Activated CD8-positive, alpha-beta memory T cell treated with anti-CD3 and anti-CD28 coated beads, Interleukin-2, amount 10 ng/mL, durations not matched to agents 7 days and 5 days (primary cell): ENCODE results near the gene PYGM. TPM values are rescaled to one million over a fixed set of nuclear protein-coding genes. Genes with fewer than 3 reads are reported as not detected.
"Not testable (repeated sequence)": the region's sequence is repeated elsewhere in the genome, so short reads cannot be mapped to it uniquely, and the experiment has no call there.

Experiments
- ATAC-seq: fragments of 150-1000 bp; cut with Tn5 transposase; one replicate; pipeline ENCODE4 v1.10.0; 2021; ENCODE audit warnings: moderate library complexity
- CTCF ChIA-PET: fragments of 350-600 bp; sonication (Branson Sonifier 250); formaldehyde crosslinking; loops from one replicate; lab custom pipeline; 2021; ENCODE audit warnings: antibody characterized with exemption; lab: Charles Lee
- DNase-seq: peaks from one replicate; pipeline ENCODE4 v3.0.0-alpha.2; 2020
- H3K27ac Mint-ChIP-seq: one replicate; pipeline ENCODE4 v1.8.0; 2021; ENCODE audit warnings: mild to moderate bottlenecking, mixed read lengths
- H3K27me3 Mint-ChIP-seq: one replicate; pipeline ENCODE4 v1.8.0; 2021; ENCODE audit warnings: mixed read lengths
- H3K36me3 Mint-ChIP-seq: one replicate; pipeline ENCODE4 v1.8.0; 2021; ENCODE audit warnings: mild to moderate bottlenecking, mixed read lengths
- H3K4me1 Mint-ChIP-seq: one replicate; pipeline ENCODE4 v1.8.0; 2021; ENCODE audit warnings: mixed read lengths
- H3K4me3 Mint-ChIP-seq: one replicate; pipeline ENCODE4 v1.8.0; 2021; ENCODE audit warnings: mild to moderate bottlenecking, moderate library complexity, mixed read lengths
- H3K9me3 Mint-ChIP-seq: one replicate; pipeline ENCODE4 v1.8.0; 2022; ENCODE audit warnings: low read depth, mixed read lengths
- total RNA-seq, 2 experiments: library from RNA; stranded (reverse); gene quantifications; one replicate each; pipeline ENCODE4 v1.2.3, GENCODE V29; 2021

The PYGM gene
- total RNA-seq, 2 experiments from 2014 or later = 2.0 to 3.2 TPM

DNA sequence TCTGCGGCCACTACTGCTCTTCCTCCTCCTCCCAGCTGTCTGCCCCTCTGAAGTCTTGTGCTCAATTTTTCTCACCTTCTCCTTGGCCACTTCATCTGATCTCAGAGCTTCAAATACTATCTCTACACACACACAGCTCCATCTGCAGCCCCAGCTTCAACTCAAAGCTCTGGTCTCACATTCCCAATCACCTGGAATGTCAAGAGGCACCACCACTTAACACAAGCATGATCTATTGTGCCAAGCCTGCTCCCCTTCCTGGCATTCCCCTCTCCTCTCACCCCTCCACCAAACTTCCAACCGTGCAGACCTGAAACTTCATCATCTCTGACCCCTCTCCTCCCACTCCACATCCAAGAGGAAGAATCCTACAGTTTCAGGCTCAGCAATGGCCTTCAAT lies 54.3 kb downstream of the PYGM start:
- CTCF ChIA-PET = interaction anchor here (2.4 to 5.4 kb wide), 2 partner anchors 11 to 17 kb away, joined by 8 to 42 read pairs; no protein-coding TSS in a partner anchor
- Mint-ChIP-seq H3K36me3 (no peaks in the 10 kb centered on the region), H3K9me3 (no peaks in the 10 kb centered on the region), H3K27ac (no peak overlapping the region), H3K27me3 (peaks cover 49% of the 10 kb centered on the region), H3K4me1 (no peaks in the 10 kb centered on the region), H3K4me3 (no peak overlapping the region)
- ATAC-seq (no peak), DNase-seq (no peak)

DNA sequence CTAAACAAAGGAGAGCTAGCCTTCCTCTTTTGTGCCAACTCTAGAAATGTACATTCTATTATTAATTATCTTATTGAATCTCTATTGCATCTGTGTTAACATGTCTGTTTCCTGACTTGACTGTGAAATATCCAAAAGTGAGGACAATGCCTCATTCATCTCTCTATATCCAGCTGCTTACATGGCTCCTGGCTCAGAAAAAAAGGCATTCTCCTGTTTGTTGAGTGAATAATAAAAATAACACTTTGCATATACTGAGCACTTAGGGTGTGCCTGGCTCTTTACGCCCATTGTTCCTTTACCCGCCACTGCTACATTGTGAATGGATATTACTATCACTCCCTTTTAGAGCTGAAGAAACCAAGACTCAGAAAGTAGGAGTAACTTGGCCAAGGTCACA lies 56.7 kb downstream of the PYGM start:
- no peak overlapping the region for H3K27ac Mint-ChIP-seq
- H3K4me3 Mint-ChIP-seq = no peak overlapping the region
- peaks cover 32% of the 10 kb centered on the region for H3K27me3 Mint-ChIP-seq
- no peak for ATAC-seq
- no peak for DNase-seq
- CTCF ChIA-PET = interaction anchor here (1.2 to 5.4 kb wide), 2 partner anchors 14 to 137 kb away, joined by 3 to 42 read pairs; no protein-coding TSS in a partner anchor
- no peaks in the 10 kb centered on the region for H3K9me3 Mint-ChIP-seq
- H3K36me3 Mint-ChIP-seq = no peaks in the 10 kb centered on the region
- H3K4me1 Mint-ChIP-seq = no peaks in the 10 kb centered on the region

DNA sequence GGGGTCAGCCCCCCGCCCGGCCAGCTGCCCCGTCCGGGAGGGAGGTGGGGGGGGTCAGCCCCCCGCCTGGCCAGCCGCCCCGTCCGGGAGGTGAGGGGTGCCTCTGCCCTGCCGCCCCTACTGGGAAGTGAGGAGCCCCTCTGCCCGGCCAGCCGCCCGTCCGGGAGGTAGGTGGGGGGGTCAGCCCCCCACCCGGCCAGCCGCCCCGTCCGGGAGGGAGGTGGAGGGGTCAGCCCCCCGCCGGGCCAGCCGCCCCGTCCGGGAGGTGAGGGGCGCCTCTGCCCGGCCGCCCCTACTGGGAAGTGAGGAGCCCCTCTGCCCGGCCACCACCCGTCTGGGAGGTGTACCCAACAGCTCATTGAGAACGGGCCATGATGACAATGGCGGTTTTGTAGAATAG lies 57.8 kb downstream of the PYGM start:
- H3K9me3 Mint-ChIP-seq, H3K4me1 Mint-ChIP-seq, H3K36me3 Mint-ChIP-seq, ATAC-seq, DNase-seq, CTCF ChIA-PET, H3K4me3 Mint-ChIP-seq, H3K27ac Mint-ChIP-seq: not testable (repeated sequence)
- peaks cover 31% of the 10 kb centered on the region for H3K27me3 Mint-ChIP-seq

DNA sequence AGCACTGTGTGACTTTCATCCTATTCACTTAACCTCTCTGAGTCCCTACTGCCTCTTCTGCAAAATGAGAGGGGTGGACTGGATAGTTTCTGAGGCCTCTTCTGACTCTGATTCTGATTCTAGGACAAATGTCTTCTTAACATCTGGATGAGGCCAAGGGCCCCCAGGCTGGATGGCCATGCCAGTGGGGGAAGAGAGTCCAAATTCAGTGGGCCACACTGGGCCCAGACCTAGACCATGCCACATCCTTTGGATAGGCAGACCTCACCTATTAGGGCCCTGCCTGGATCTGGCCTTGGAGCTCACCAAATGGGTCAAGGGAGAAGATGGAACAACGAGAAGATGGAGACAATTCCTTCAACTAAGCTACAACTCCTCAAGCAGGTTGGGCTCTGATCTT lies 61.3 kb downstream of the PYGM start:
- no peak for DNase-seq
- Mint-ChIP-seq H3K36me3 (no peaks in the 10 kb centered on the region), H3K27ac (no peak overlapping the region), H3K9me3 (no peaks in the 10 kb centered on the region), H3K4me3 (no peak overlapping the region), H3K27me3 (peaks cover 24% of the 10 kb centered on the region), H3K4me1 (no peaks in the 10 kb centered on the region)
- no peak for ATAC-seq
- CTCF ChIA-PET = interaction anchor here (1.6 kb wide), 1 partner anchor 10 kb away, joined by 11 read pairs; no protein-coding TSS in a partner anchor

DNA sequence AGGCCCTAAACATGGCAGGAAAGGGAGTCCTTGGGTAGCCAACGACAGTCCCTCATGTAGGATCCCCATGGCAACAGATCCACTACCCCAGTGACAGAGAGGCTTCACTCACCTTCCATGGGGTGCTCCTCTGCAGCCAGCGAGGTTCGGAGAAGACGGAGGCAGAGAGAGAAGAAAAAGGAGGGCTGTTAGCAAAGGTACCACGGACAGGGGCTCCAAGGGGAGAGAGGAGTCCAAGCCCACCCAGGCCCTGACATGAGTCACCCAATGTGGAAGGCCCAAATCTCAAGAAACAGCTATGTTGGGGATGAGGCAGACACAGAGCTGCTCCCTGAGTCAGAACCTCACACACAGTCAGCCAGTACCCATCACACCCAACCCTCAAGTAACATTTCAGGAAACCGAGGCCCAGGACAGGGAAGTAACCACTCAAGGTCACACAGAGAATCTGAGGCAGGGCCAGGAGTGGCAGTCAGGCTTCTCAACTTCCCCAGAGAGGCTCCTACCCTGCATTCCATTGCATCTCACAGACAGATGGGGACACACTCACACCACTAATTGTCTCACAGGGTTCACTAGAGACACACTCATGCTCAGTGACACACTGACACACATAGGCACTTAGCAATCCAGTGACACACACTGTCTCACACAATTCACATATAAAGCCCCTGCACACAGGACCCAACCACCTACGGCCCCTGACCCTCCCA lies 62.0 kb downstream of the PYGM start:
- Mint-ChIP-seq H3K4me1 (peaks cover 1% of the 10 kb centered on the region), H3K27me3 (peaks cover 26% of the 10 kb centered on the region)
- CTCF ChIA-PET = interaction anchor here (1.2 to 1.6 kb wide), 2 partner anchors 9 kb away, joined by 4 to 11 read pairs; no protein-coding TSS in a partner anchor

More for the DNA sequence above, 62.0 kb downstream of the PYGM start:
- DNase-seq (no peak), ATAC-seq (no peak)
- Mint-ChIP-seq H3K4me3 (no peak overlapping the region), H3K9me3 (no peaks in the 10 kb centered on the region), H3K27ac (no peak overlapping the region), H3K36me3 (no peaks in the 10 kb centered on the region)

Other genes with a start within 250 kb of the PYGM start
- not detected for gene SLC22A11, start 204.0 kb downstream of the PYGM start, total RNA-seq
- gene SLC22A12, start 168.8 kb downstream of the PYGM start, total RNA-seq = not detected
- gene NRXN2, start 36.8 kb downstream of the PYGM start, total RNA-seq = under 1 TPM; 0.23 to 0.40 TPM
- gene RASGRP2, start 15.8 kb downstream of the PYGM start, total RNA-seq = 100 to 1,000 TPM in 1 of 2 experiments, 10 to 100 TPM in 1; 77.3 to 123 TPM
- gene SF1, start 18.6 kb upstream of the PYGM start, total RNA-seq = 100 to 1,000 TPM; 442 to 462 TPM
- gene MAP4K2, start 43.2 kb upstream of the PYGM start, total RNA-seq = 10 to 100 TPM; 61.1 to 65.0 TPM
- gene MEN1, start 50.6 kb upstream of the PYGM start, total RNA-seq = 10 to 100 TPM; 31.2 to 42.1 TPM
- gene CDC42BPG, start 84.7 kb upstream of the PYGM start, total RNA-seq = under 1 TPM; 0.50 to 0.61 TPM
- 100 to 1,000 TPM; 149 to 155 TPM for gene EHD1, start 118.6 kb upstream of the PYGM start, total RNA-seq
- 10 to 100 TPM; 27.3 to 27.9 TPM for gene ATG2A, start 157.2 kb upstream of the PYGM start, total RNA-seq
- gene PPP2R5B, start 164.7 kb upstream of the PYGM start, total RNA-seq = 10 to 100 TPM; 11.7 to 12.3 TPM
- not detected for gene GPHA2, start 175.9 kb upstream of the PYGM start, total RNA-seq
- not detected for gene MAJIN, start 212.1 kb upstream of the PYGM start, total RNA-seq
- under 1 TPM; 0.33 to 0.67 TPM for gene BATF2, start 237.0 kb upstream of the PYGM start, total RNA-seq